Measurements from ENCODE around the gene IGSF3.

The IGSF3 gene

DNA sequence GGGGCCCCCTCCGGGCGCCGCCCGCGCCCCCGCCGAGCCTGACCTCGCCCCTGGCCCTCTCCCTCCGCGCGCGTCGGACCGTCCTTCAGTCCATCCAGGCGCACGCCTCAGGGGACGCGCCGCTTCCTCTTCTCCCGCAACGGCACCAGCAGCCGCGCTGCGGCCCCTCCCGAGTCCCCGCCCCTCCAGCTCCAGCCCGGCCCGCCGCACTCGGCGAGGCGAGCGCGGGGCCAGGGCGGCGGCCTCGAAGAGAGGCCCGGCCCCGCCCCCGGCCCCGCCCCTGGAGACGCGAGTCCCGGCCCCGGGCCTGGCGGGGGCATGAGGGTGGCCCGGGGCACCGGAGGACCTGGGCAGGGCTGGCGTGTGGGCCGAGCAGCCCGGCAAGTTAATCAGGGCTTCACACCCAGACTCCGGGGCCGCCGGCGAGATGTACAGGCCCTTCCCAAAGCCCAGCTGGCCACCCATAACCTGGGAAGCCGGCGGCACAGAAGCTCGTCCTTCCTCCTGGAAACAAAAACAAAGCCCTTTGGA is at the start of gene IGSF3:
IGSF3 (minus strand) TSS at position 159 of the 531 bp plus-strand sequence. CDS start 1,407 bp downstream, outside the sequence.
- DNase-seq (ENCODE audit: low read depth), result peak; percentile 29

- no peak for DNase-seq (ENCODE audit: low read depth)
These were observed 49.8 kb upstream of the IGSF3 start for GRCh38 chr1:116717318-116717717.

GRCh38 chr1:116716391-116716790 is 48.9 kb upstream of the IGSF3 start:
- DNase-seq (ENCODE audit: low read depth), result no peak

DNA sequence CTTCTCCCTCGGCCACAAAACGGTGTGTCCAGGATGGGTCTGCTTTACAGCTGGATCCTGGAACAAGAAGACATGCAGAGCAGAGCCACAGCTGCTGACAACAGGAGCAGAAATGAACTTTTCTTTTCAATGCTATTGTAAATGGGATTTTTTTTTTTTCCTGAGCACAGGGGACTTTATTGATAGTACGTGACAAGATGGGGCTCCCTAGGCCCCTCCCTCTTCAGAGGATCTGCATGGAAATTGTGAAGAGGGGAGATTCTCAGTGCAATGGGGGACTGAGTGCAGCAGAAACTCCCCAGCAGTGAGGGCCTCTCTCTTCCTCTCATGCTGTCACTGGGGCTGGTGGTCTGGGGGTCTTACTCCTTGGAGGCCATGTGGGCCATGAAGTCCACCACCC is 45.9 kb upstream of the IGSF3 start:
- no peak for DNase-seq (ENCODE audit: low read depth)

DNA sequence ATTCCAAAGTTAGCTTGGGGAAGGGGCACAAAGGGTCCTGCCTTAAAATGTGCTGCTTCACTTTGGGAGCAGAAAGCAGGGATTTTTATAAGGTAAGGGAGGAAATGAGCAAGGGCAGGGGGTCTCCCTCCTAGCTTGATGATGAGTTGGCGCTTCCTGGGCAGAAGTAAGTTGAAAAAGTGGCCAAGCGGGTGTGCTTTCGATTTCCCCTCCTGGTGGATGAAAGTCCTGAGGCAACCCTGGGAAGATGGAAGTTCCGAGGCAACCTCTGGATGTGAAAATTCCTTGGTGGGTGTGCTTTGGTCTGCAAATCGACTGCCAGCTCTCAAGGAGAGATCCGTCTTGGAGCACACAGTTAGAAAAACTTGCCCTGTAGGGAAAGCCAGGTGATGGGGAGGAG is 45.0 kb upstream of the IGSF3 start:
- DNase-seq (ENCODE audit: low read depth), result no peak

- DNase-seq (ENCODE audit: low read depth), result no peak
These were observed 43.8 kb upstream of the IGSF3 start for GRCh38 chr1:116711263-116711840.

DNA sequence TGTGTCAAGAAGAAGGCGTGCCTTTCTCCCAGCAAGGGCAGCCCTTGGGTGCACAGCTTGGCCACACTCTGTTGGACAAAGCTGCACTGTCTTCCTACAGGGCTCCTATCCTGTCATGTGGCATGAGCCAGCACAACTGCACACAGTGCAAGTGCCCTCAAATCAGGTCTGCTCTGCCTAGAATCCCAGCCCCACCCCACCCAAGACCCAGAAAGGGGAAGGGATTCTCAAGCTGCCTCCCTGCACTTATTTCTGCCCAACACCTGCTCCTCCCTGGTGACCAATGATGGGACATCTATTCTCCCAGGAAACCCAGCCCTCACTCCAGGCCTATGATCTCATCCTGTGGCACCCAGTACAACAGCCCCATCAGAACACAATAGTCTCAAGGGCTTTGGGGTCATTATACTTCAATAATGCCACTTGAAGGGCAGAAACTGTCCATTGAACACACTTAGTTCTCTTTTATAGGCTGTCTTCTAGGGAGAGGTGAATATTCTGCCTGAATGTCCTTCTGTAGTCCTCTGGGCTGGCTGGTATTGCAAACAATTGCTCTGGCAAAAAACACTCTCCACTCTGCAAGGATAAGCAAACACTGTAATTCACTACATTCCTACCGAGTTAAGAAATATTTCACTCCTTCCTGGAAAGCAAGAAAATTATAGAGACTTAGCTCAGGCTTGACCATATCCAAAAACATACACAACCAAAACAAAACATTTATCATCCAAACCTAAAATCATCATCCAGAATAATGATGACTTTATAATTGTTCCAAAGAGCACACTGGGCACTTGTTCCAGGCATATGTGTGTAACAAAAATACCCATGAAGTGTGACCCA is 43.1 kb upstream of the IGSF3 start:
- no peak for DNase-seq (ENCODE audit: low read depth)

GRCh38 chr1:116709666-116710167 is 42.2 kb upstream of the IGSF3 start:
- no peak for DNase-seq (ENCODE audit: low read depth)

DNA sequence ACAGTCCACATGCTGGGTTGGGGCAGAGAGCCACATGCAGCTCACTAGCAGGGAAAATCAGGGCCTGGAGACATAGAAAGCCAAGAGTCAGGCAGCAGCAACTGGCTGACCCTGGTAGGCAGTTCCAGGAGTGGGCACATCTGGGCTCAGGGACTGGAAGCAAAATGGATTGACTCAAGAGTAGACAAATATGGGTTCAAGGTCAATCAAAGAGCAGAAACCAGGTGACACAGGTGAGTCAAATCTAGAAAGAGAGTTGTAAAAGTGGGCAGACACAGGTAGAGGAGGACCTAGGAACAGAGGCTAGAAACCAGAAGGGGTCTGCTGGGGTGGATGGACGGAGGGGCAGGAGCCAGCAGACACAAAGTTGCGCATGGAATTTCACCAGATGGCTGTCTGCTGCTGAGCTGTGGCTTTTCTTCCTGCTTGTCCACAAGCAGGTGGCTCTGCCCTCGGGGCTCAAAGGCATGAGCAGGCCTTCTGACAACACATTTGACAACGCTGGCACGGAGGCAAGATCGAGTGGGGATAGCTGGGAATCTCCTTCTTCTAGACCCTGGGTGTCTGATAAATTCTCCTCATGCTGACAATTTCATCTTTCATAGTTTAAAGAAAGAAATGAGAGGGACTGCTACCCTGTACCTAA is 40.8 kb upstream of the IGSF3 start:
- no peak for DNase-seq (ENCODE audit: low read depth)

DNA sequence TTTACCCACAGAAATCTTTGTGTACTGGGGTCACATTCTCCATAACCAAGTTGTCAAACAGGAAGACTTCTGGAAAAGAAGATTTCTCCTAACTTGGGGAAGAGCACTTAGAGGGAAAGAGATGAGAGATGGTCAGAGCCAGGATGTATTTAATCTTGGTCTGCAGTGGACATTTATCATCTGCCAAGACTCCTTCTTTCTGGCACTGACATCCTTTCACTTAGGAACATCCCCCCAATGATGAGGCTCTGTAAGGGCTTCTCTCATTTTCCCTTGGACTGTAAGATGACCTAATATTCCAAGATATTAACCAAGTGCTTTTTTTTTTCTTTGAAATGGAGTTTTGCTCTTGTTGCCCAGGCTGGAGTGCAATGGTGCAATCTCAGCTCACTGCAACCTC is 39.3 kb upstream of the IGSF3 start:
- no peak for DNase-seq (ENCODE audit: low read depth)

GRCh38 chr1:116706123-116706522 is 38.6 kb upstream of the IGSF3 start:
- DNase-seq (ENCODE audit: low read depth), result no peak

- no peak for DNase-seq (ENCODE audit: low read depth)
These were observed 36.7 kb upstream of the IGSF3 start for GRCh38 chr1:116704278-116704677.

DNA sequence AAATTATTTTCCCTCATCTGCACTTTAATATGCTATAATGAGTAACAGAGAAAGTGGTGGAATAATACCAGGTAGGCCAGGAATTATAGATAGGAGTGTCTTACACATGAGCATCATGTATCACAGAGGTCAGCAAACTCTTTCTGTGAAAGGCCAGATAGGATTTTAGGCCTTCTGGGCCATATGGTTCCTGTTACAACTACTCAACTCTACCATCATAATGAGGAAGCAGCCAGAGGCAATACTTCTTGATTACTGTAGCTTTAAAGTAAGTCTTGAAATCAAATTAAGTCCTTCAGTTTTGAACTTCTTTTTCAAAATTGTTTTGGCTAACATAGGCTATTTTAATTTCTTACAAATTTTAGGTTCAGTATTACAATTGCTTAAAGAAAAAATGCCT is 32.1 kb upstream of the IGSF3 start:
- no peak for DNase-seq (ENCODE audit: low read depth)

- DNase-seq (ENCODE audit: low read depth), result no peak
These were observed 30.7 kb upstream of the IGSF3 start for GRCh38 chr1:116698244-116698595.

GRCh38 chr1:116697548-116698243 is 30.2 kb upstream of the IGSF3 start:
- no peak for DNase-seq (ENCODE audit: low read depth)

GRCh38 chr1:116694524-116694923 is 27.0 kb upstream of the IGSF3 start:
- no peak for DNase-seq (ENCODE audit: low read depth)

GRCh38 chr1:116693759-116694480 is 26.4 kb upstream of the IGSF3 start:
- no peak for DNase-seq (ENCODE audit: low read depth)

DNA sequence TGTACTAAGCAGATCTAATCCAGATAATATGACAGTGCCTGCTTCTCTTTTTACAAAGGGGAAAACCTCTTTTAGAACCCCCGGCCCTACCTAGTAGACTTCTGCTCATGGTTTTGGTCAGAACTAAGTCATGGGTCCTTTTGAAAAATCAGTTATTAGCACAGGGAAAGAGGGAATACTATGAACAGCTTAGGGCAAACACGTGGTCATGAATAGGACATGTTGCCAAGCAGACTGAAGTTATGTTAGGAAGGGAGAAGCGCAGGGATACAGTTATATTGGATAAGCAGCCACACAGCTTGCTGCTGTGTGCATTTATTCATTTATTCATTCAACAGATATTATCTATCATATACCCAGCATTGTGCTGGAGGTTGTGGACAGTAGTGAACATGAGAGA is 25.3 kb upstream of the IGSF3 start:
- DNase-seq (ENCODE audit: low read depth), result no peak

GRCh38 chr1:116690849-116691406 is 23.4 kb upstream of the IGSF3 start:
- DNase-seq (ENCODE audit: low read depth), result no peak

DNA sequence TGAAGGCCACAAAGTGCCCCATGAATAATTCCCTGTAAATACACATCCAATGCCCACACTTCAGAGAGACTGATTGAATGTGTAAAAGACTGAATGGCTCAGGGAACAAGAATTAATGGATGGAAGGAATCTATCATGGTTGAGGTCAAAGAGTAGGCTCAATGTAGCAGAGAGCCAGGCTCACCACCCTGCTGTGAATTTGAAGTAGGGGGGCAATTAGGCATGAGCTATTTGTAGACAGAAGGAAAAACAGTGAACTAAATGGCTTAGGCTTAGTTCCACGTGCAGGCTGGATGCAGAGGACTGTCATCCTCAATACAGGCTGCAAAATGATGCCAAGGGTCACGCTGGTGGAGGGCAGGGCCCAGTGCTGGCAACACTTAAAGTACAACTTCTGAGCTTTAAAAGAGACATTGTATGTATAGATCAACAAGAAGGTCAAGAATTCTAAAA is 22.9 kb upstream of the IGSF3 start:
- no peak for DNase-seq (ENCODE audit: low read depth)

- no peak for DNase-seq (ENCODE audit: low read depth)
These were observed 19.3 kb upstream of the IGSF3 start for GRCh38 chr1:116686723-116687352.

Measured in activated T-cell treated with anti-CD3 and anti-CD28 coated beads for 24 hours (primary cell).